Anterior cingulate cortex (tissue), 58 donors: Measurements from ENCODE around the gene HOXA6.

Experiments
- DNase-seq, 58 donors: peaks; one replicate each; lab custom pipeline; 2025; lab: John Stamatoyannopoulos, UW

HOXA6 gene

GRCh38 chr7:27173956-27174873 lies 26.6 kb upstream of the HOXA6 start, which contains the start of gene HOXA10:
Gene HOXA10, minus strand, starts transcription at chr7:27174320. Its CDS starts 14 bp downstream, at chr7:27174306.
- DNase-seq = no peak

GRCh38 chr7:27173511-27173955 lies 26.0 kb upstream of the HOXA6 start:
- DNase-seq = no peak

GRCh38 chr7:27172823-27173510 lies 25.4 kb upstream of the HOXA6 start:
- no peak for DNase-seq

GRCh38 chr7:27172315-27172774 lies 24.8 kb upstream of the HOXA6 start:
- DNase-seq = no peak

- no peak for DNase-seq
Measured at GRCh38 chr7:27171637-27172314, 24.2 kb upstream of the HOXA6 start.

- DNase-seq = no peak
Measured at GRCh38 chr7:27171325-27171636, 23.7 kb upstream of the HOXA6 start.

- no peak for DNase-seq
Measured at GRCh38 chr7:27170426-27171324, 23.1 kb upstream of the HOXA6 start.

GRCh38 chr7:27169658-27170425 lies 22.3 kb upstream of the HOXA6 start:
- no peak for DNase-seq

- DNase-seq = no peak
Measured at GRCh38 chr7:27168265-27168947, 20.8 kb upstream of the HOXA6 start.

- no peak for DNase-seq
Measured at GRCh38 chr7:27167916-27168264, 20.3 kb upstream of the HOXA6 start.

GRCh38 chr7:27166531-27167505 lies 19.2 kb upstream of the HOXA6 start:
- no peak for DNase-seq

- DNase-seq = no peak
Measured at GRCh38 chr7:27165996-27166530, 18.5 kb upstream of the HOXA6 start.

GRCh38 chr7:27165089-27165995 lies 17.8 kb upstream of the HOXA6 start, which contains the start of gene HOXA9:
Gene HOXA9, minus strand, starts transcription at chr7:27165537. Its CDS starts 80 bp downstream, at chr7:27165457.
- DNase-seq = no peak

GRCh38 chr7:27164367-27165088 lies 17.0 kb upstream of the HOXA6 start:
- DNase-seq = no peak

- no peak for DNase-seq
Measured at GRCh38 chr7:27164045-27164366, 16.4 kb upstream of the HOXA6 start.
